ENCODE results near the gene FURIN. TPM values are rescaled to one million over a fixed set of nuclear protein-coding genes. Genes with fewer than 3 reads are reported as not detected.

FURIN gene
- total and polyA plus RNA-seq, 2 of the 4 experiments (the other 2 are of a cell fraction) = 34.8 to 54.3 TPM

- 91% methylated on average over 3 of the region's 33 CpGs; no CpG with 5 or more reads in 1 of the 2 experiments for WGBS, 2 experiments (ENCODE audit: extremely low coverage in 2 of 2, insufficient read length in 1 of 2)
- intact Hi-C loops (cut with micrococcal nuclease) = no loop called here
These were observed 25.0 kb downstream of the FURIN start for GRCh38 chr15:90893175-90894090.

More at GRCh38 chr15:90893175-90894090, 25.0 kb downstream of the FURIN start:
- H3K36me3 ChIP-seq (ENCODE audit: control insufficient read depth, insufficient read depth, low read length) = peaks cover 28% of the 10 kb centered on the region
- BruUV-seq (replicated peaks) = no TSS peak
- no peak overlapping the region for H4K91ac ChIP-seq (ENCODE audit: insufficient read depth, low read depth, low read length)
- H3K4ac ChIP-seq (ENCODE audit: low read depth, low read length) = no peak overlapping the region
- no peak overlapping the region for H4K5ac ChIP-seq (ENCODE audit: low read depth, low read length)
- H3K9me3 ChIP-seq (ENCODE audit: control insufficient read depth, insufficient read depth, low read length) = no peaks in the 10 kb centered on the region
- H4K8ac ChIP-seq (ENCODE audit: low read depth in 2 of 2, low read length in 2 of 2) = no peak overlapping the region
- no peak overlapping the region for H2AK9ac ChIP-seq (replicated peaks; ENCODE audit: low read depth, low read length, poor library complexity)
- no peak overlapping the region for H3K14ac ChIP-seq (replicated peaks; ENCODE audit: low read depth, low read length)
- ATAC-seq (ENCODE audit: low read depth) (no peak), DNase-seq (no peak)
- H3K18ac ChIP-seq (ENCODE audit: low read depth, low read length) = no peak overlapping the region
- H3K4me2 ChIP-seq (ENCODE audit: low read depth, low read length) = no peak overlapping the region
- in situ Hi-C loops (cut with MboI; ENCODE audit: low sequenced_read_pairs) (loop anchor here (25.0 kb wide), 1 partner anchor 581 kb away; no protein-coding TSS in a partner anchor), dilution Hi-C loops (cut with HindIII; ENCODE audit: low sequenced_read_pairs, unreplicated experiment) (no loop called here)
- H2BK20ac ChIP-seq (ENCODE audit: low read depth, low read length) = no peak overlapping the region
- CTCF ChIA-PET = no interaction called here
- no peak overlapping the region for H2AK5ac ChIP-seq (ENCODE audit: low read depth, low read length)
- no peaks in the 10 kb centered on the region for H3K27me3 ChIP-seq (ENCODE audit: control insufficient read depth, insufficient read depth, low read length)
- H3K79me1 ChIP-seq (ENCODE audit: low read depth in 1 of 2, low read length in 2 of 2) = no peaks in the 10 kb centered on the region
- H2AFZ ChIP-seq (replicated peaks; ENCODE audit: low read length, poor library complexity) = no peak overlapping the region
- H2BK120ac ChIP-seq (ENCODE audit: low read depth, low read length) = no peak overlapping the region
- H3K9me1 ChIP-seq (ENCODE audit: insufficient read depth, low read length) = peaks cover 3% of the 10 kb centered on the region; the same call in 1 of the 2 replicates
- H2BK15ac ChIP-seq (ENCODE audit: low read depth, low read length) = no peak overlapping the region
- no peak overlapping the region for H3K23ac ChIP-seq (ENCODE audit: low read depth, low read length)
- H4K20me1 ChIP-seq (ENCODE audit: insufficient read depth, low read length) = no peaks in the 10 kb centered on the region
- no peak overlapping the region for H3K56ac ChIP-seq (ENCODE audit: extremely low read depth, insufficient read depth, low read length)
- POLR2A ChIA-PET (ENCODE audit: unreplicated experiment) = no interaction called here
- no peak overlapping the region for H2BK5ac ChIP-seq (ENCODE audit: low read depth, low read length, poor library complexity, severe bottlenecking)
- TF ChIP-seq MAFK (IDR thresholded peaks at IDR 0.05; ENCODE audit: low read depth, low read length) (no peak), FOS (IDR thresholded peaks at IDR 0.05; ENCODE audit: low read depth, low read length) (no peak), CTCF (conservative IDR thresholded peaks at IDR 0.05; ENCODE audit: low read depth, low read length) (no peak), MXI1 (IDR thresholded peaks at IDR 0.05; ENCODE audit: borderline replicate concordance, low read depth, low read length) (no peak), CHD1 (IDR thresholded peaks at IDR 0.05; ENCODE audit: low read depth, low read length) (no peak), MAZ (IDR thresholded peaks at IDR 0.05; ENCODE audit: borderline replicate concordance, low read depth, low read length) (no peak)
- no peak overlapping the region for H3K9ac ChIP-seq (ENCODE audit: low read depth, low read length)
- no peak overlapping the region for H3K27ac ChIP-seq (ENCODE audit: insufficient read depth, low read length)
- no peak overlapping the region for H3K4me3 ChIP-seq (ENCODE audit: insufficient read depth, low read depth, low read length)
- H3K4me1 ChIP-seq (ENCODE audit: control insufficient read depth, insufficient read depth, low read length) = no peaks in the 10 kb centered on the region

All from IMR-90 (cell line).